WERI-Rb-1 (cell line): Measurements from ENCODE around the gene KIRREL3.

Source experiments
- DNase-seq: peaks from one replicate; pipeline ENCODE4 v3.0.0-alpha.2; 2020
- H3K27ac ChIP-seq: fragments of 250-450 bp; sonication (Bioruptor Pico); 2 replicates; pipeline ENCODE4 v1.5.1; 2020; ENCODE audit warnings: mild to moderate bottlenecking, moderate library complexity
- H3K27me3 ChIP-seq: fragments of 250-450 bp; sonication (Bioruptor Pico); 2 replicates; pipeline ENCODE4 v1.5.1; 2021; ENCODE audit warnings: mild to moderate bottlenecking, low read depth, moderate library complexity; ENCODE audit not compliant: insufficient read depth, severe bottlenecking
- H3K36me3 ChIP-seq: fragments of 250-450 bp; sonication (Bioruptor Pico); 2 replicates; pipeline ENCODE4 v1.5.1; 2020; ENCODE audit warnings: mild to moderate bottlenecking, moderate library complexity
- H3K4me3 ChIP-seq: 2 replicates; pipeline ENCODE4 v1.5.1; 2011; ENCODE audit warnings: low read depth, mild to moderate bottlenecking, control low read depth, low read length
- H3K9me3 ChIP-seq: fragments of 250-450 bp; sonication (Bioruptor Pico); 2 replicates; pipeline ENCODE4 v1.5.1; 2021; ENCODE audit warnings: mild to moderate bottlenecking, moderate library complexity; ENCODE audit not compliant: severe bottlenecking
- CTCF ChIP-seq: IDR thresholded peaks from 2 replicates; pipeline ENCODE4 v1.5.1; 2011; ENCODE audit warnings: low read depth, mild to moderate bottlenecking, control low read depth, inconsistent platforms, low read length

The KIRREL3 gene

GRCh38 chr11:126938718-126939117, 61.9 kb downstream of the KIRREL3 start:
- no peak for TF ChIP-seq CTCF
- Histone ChIP-seq H3K9me3 (no peaks in the 10 kb centered on the region), H3K27ac (no peak overlapping the region), H3K36me3 (no peaks in the 10 kb centered on the region), H3K4me3 (no peak overlapping the region), H3K27me3 (no peaks in the 10 kb centered on the region)
- no peak for DNase-seq

GRCh38 chr11:126930091-126930841, 70.3 kb downstream of the KIRREL3 start:
- no peak for TF ChIP-seq CTCF
- DNase-seq = no peak
- no peak overlapping the region for H3K27ac ChIP-seq

GRCh38 chr11:126929179-126930061, 71.2 kb downstream of the KIRREL3 start:
- no peaks in the 10 kb centered on the region for H3K9me3 ChIP-seq
- H3K27ac ChIP-seq = no peak overlapping the region
- H3K4me3 ChIP-seq = no peak overlapping the region
- TF ChIP-seq CTCF = no peak
- no peaks in the 10 kb centered on the region for H3K27me3 ChIP-seq
- no peaks in the 10 kb centered on the region for H3K36me3 ChIP-seq
- DNase-seq = no peak

More at GRCh38 chr11:126930091-126930841, 70.3 kb downstream of the KIRREL3 start:
- Histone ChIP-seq H3K9me3 (no peaks in the 10 kb centered on the region), H3K36me3 (no peaks in the 10 kb centered on the region), H3K4me3 (no peak overlapping the region), H3K27me3 (no peaks in the 10 kb centered on the region)

GRCh38 chr11:126927623-126928022, 72.9 kb downstream of the KIRREL3 start:
- Histone ChIP-seq H3K27me3 (no peaks in the 10 kb centered on the region), H3K4me3 (no peak overlapping the region), H3K27ac (no peak overlapping the region), H3K36me3 (no peaks in the 10 kb centered on the region), H3K9me3 (no peaks in the 10 kb centered on the region)
- no peak for TF ChIP-seq CTCF
- DNase-seq = no peak

- Histone ChIP-seq H3K4me3 (no peak overlapping the region), H3K27ac (no peak overlapping the region)
These were observed 74.2 kb downstream of the KIRREL3 start for GRCh38 chr11:126926376-126926791.

More at GRCh38 chr11:126926376-126926791, 74.2 kb downstream of the KIRREL3 start:
- no peak for DNase-seq
- no peaks in the 10 kb centered on the region for H3K27me3 ChIP-seq
- no peaks in the 10 kb centered on the region for H3K9me3 ChIP-seq
- no peak for TF ChIP-seq CTCF
- H3K36me3 ChIP-seq = no peaks in the 10 kb centered on the region
